GM18870 (cell line): Measurements from ENCODE around the gene SNX32.
"Not testable (repeated sequence)": the region's sequence is repeated elsewhere in the genome, so short reads cannot be mapped to it uniquely, and the experiment has no call there.

ENCODE experiments used
- ATAC-seq: cut with Tn5 transposase; IDR thresholded peaks from one replicate; pipeline ENCODE4 v1.9.1; 2021; ENCODE audit warnings: moderate library complexity; ENCODE audit not compliant: unreplicated experiment

Gene SNX32

DNA sequence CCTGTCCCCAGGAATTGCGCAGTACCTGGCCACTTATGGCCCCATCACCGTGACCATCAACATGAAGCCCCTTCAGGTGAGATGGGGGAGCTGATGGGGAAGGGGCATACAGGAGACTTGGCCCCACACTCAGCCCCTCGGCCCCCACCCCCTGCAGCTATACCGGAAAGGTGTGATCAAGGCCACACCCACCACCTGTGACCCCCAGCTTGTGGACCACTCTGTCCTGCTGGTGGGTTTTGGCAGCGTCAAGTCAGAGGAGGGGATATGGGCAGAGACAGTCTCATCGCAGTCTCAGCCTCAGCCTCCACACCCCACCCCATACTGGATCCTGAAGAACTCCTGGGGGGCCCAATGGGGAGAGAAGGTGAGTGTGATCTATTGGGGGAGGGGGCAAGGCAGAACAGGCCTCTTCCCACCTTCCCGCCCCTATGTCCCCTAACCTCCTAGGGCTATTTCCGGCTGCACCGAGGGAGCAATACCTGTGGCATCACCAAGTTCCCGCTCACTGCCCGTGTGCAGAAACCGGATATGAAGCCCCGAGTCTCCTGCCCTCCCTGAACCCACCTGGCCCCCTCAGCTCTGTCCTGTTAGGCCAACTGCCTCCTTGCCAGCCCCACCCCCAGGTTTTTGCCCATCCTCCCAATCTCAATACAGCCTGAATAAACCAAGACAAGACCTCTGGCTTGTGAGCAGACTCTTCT is 49.4 kb downstream of the SNX32 start:
- no peak for ATAC-seq

DNA sequence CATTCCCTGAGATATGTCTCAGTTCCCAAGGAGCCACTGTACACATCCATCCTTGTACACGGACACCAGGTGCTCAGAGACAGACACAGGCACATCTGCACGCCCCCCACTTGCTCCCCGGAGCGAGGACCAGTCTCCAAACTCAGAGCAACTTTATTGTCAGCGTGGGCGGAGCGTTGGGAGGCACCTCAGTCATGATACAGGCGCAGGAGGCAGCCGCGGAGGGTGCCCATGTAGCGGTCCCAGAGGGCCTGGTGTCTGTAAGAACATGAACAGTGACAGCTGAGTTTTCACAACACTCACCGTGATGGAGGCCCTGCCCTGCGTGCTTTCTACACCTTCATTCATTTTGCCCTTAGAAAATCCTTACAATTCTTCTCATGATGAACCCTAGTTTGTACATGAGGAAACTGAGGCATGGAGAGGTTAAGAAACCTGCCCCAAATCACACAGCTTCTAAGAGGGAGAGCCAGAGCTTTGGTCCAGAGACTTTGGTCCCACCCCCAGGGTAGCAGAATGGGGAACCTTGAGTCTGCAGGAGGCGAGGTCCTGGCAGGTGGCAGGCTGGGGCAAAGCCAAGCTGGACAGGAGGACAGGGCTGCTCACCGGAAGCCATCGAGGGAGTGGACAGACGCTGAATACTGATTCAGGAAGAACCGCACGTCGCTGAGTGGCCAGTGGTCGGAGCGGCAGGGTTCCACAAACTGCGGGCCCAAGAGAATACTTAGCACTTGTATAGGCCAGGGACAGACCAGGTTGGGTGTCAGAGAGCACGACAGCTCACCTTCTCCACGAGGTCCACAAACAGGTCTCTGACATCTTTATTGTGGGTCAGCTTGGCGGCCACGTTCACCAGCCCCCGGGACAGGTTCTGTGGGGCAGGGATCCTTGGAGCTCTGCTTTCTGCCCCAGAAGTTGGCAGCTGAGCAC is 50.3 kb downstream of the SNX32 start:
- no peak for ATAC-seq

DNA sequence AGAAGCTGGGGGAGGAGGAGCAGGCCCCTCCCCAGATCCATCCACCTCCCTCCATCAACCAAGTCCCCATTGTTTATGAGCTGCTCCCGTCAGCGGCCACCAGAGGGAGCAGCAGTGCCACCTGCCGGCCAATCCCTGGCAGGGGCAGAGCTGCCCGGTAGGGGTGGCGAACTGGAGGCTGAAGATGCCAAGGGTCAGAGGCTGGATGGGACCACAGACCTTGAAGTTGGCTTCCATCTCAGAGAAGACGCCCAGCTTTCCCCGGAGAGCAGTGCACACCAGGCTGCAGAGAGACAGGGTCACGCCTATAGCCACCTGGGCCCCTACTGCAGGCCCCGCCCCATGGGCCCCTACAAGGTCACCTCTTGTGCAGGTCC is 50.9 kb downstream of the SNX32 start:
- ATAC-seq: no peak

GRCh38 chr11:65885231-65885630 is 51.5 kb downstream of the SNX32 start:
- no peak for ATAC-seq

- ATAC-seq: no peak
These were observed 52.2 kb downstream of the SNX32 start for GRCh38 chr11:65885808-65886536.

DNA sequence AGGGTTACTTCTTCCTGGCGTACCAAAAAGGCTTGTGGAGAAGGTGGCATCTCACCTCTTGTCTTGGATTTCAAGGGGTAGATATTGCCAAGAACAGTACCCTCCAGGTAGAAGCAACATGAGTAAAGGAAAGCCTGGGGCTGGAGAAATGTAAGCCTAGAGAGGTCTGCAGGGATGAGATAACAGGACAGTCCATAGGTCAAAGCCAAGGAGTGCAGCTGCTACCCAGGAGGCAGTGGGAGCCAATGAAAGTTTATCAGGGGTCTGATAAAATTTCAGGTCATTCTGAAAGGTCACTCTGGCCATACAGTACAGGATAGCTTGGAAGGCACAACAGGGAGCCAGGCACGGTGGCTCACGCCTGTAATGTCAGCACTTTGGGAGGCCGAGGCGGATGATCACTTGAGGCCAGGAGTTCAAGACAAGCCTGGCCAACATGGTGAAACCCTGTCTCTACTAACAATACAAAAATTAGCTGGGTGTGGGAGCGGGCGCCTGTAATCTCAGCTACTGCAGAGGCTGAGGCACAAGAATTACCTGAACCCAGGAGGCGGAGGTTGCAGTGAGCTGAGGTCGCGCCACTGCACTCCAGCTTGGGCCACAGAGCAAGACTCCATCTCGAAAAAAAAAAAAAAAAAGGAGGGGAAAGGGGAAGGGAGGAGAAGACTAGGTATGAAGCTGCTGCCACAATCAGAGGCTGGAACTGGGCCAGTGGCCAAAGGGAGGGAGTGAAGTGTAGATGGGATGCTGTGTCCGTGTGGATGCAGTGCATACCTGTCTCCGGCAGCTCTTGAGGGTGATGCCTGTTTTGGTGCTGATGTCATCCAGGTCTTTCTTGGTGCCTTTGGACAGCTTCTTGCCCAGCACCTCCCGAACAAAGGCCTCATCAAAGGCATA is 53.3 kb downstream of the SNX32 start:
- no peak for ATAC-seq

- no peak for ATAC-seq
These were observed 54.0 kb downstream of the SNX32 start for GRCh38 chr11:65887723-65888162.

DNA sequence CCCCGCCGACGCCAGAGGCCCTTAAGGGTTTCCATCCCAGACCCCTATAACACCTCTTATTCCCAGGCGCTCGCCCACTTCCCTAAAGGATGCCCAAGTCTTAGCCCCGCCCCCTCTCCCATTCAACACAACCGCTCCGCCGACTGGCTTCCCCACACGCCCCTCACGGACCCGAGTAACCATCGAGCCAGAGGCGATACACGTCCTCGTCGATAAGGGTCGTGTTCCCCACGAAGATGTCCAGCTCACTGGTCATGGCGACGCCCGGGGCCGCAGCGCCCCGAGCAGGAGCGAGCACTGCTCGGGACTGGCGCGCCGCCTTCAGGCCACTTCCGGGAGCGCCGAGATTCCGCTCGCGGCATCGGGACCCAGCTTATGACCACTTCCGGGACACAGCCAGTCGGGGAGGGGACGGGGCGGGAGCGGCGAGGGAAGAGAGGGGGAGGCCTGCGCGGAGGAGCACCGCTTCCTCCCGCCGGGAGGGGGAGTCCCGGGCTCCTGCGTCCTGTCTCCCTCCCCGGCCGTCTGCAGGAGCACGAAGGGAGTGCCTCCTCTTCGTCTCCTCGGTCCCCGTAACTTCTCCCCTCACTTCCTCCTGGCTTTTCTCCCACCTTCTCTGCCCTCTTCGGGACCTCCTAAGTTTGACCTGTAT is 54.5 kb downstream of the SNX32 start, which contains the start of gene FIBP:
FIBP (minus strand) TSS at position 309 of the 652 bp plus-strand sequence; CDS start at position 256, 53 bp downstream.
- ATAC-seq: no peak

- ATAC-seq: peak; percentile 43
These were observed 56.8 kb downstream of the SNX32 start, which contains the start of gene CCDC85B for GRCh38 chr11:65890324-65891218. CCDC85B (plus strand) TSS chr11:65890673; CDS start chr11:65890784, 111 bp downstream.

DNA sequence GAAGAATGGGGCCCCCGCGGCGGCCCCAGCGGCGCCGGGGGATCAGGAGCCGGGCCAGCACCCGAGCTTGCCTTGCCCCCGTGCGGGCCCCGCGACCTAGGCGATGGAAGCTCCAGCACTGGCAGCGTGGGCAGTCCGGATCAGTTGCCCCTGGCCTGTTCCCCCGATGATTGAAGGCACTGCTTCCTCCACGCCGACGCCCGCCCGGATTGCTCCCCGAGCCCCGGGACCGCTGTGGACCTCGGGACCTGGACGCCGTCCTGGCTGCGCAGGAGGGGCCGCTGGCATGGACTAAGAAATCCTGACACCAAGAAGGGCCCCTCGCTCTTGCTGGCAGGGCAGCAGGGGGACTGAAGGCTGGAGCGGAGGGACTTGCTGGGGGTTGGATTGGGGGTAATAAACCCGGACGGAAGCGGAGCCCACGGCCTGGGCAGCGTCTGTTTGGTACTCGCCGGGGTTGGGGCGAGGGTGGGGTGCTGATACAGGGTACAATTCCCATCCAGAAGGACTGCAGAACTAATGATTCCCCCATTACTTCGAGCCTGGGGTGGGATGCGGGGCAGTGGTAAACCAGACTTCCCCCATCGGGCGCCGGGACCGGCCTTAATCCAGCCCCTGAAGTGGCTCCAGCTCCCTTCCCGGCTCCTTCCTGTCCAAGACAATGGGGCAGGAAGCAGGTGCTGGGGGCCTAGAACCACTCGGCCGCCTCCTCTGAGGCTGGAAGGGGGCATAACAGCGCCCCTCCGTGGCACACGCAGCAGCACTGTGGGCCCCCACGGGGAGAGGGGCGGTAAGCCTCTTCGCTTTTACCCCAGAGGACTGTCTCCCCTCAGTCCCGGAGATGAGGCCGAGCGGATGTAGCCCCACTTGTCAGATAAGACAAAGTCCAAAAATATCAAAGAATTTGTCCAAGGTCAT is 57.7 kb downstream of the SNX32 start:
- ATAC-seq: no peak

DNA sequence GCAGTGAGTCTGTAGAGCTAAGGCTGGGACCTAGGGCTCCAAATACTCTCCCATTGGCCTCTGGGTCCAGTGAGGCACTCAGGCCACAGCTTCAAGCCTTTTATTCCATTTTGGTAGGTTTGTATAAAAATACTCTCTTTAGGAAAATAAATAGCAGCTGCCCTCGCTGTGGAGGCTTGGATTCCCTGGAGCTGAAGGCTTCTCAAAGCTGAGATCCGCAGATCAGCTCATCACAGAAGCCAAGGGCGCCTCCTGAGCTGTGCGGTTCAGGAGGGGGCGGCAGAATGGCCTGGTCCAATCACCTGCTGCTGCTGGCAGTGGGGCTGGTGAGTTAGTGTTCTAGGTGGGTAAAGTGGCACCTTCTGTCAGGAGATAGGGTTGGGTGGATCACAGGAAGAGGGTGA is 58.4 kb downstream of the SNX32 start:
- not testable (repeated sequence) for ATAC-seq

GRCh38 chr11:65892661-65893317 is 59.0 kb downstream of the SNX32 start:
- no peak for ATAC-seq

DNA sequence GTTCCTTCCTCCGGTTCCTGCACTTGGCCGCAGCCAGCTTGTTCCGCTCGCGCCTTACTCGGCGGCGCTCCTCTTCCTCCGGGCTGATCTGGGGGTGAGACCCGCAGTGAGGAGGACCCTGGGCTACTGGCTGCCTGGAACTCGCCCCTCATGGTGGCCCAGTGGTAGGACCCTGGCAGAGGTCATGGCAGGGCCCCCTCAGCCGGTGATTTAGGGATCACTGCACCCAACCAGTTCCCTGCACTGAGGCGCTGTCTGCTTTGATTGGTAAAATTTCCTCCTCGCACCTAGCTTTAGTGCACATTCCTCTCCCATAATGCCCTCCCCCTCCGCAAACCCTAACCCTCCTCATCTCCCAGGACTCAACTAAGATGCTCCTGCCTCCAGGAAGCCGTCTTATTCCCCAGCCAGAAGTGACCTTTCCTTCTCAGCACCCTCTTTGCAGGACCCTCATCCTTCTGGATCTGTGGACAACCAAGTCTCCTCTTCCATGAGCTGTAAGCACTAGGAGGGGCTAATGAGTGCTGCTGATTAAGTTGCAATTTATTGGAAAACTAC is 60.4 kb downstream of the SNX32 start:
- no peak for ATAC-seq

GRCh38 chr11:65895482-65895981 is 61.8 kb downstream of the SNX32 start:
- no peak for ATAC-seq

GRCh38 chr11:65896034-65896999 is 62.6 kb downstream of the SNX32 start:
- ATAC-seq: no peak
